ENCODE results near the gene HORMAD1.
"Not testable (repeated sequence)": the region's sequence is repeated elsewhere in the genome, so short reads cannot be mapped to it uniquely, and the experiment has no call there.

HORMAD1 gene

DNA sequence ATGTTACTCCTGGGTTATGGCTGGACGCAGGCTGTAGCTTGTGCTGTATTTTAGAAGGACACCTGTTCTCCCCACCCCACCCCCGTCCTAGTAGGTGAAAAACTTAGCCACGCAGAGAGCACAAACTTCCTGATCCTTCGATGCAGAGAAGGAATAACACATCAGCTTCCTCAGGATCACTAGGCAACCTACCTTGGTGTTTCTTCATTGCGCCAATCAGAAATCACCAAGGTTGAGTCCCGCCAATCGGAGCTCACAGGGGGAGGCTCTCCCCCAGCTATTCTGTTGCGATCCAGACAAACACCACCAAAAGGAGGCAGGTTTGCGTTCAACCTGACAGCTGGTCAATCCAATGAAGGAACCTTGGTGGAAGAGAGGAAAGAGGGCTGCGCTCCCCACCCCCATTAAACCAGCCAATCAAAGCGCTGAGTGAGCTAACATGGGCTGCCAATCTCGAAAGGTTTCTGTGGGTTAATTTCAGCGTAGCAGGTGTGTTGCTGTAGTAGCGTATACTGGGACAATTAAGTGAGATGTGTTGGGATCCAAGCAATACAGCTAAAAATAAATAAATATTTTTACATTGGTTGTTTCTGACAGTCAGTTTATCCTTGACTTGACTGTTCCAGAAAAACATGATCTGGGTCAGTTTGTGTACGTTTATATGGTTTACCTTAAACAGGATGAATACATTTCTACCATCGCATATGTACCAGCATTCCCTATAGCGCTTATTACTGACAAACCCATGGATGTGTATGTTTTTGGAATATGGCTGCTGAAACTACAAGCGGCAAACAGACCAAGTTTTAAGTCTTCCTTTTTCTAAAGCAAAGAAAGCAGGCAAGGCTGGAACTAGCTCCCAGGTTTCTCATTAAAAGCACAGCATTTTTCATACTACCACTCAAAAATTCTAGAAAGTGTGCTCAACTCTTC, 23.4 kb downstream of the HORMAD1 start, which contains the start of gene GOLPH3L:
Gene GOLPH3L (minus strand): TSS at position 160 of the 933 bp plus-strand sequence. CDS start 2,316 bp downstream, outside the sequence.
- DNase-seq (ENCODE audit: extremely low read depth in 1 of 2, low read depth in 1 of 2), result peak; percentile 67 to 76

GRCh38 chr1:150696590-150696989, 24.1 kb downstream of the HORMAD1 start:
- no peak for DNase-seq (ENCODE audit: extremely low read depth in 1 of 2, low read depth in 1 of 2)

DNA sequence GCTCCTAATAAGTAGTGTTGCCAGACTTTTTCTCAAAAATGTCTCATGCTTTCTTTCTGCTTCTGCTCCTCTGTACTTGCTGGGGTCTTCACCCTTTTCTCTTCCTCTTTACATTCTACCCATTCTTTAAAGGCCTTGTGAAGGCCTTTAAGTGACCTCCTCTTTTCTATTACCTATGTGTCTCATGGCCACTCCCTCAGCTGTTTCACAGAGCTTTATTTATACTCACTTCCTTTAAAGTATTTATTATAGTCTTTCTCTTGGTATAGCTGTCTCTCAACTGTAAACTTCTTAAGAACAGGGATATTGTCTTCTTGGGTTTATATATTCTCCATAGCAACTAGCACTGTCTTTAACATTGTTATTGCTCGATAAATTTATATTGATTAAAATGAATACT, 24.5 kb downstream of the HORMAD1 start:
- no peak for DNase-seq (ENCODE audit: extremely low read depth in 1 of 2, low read depth in 1 of 2)

DNA sequence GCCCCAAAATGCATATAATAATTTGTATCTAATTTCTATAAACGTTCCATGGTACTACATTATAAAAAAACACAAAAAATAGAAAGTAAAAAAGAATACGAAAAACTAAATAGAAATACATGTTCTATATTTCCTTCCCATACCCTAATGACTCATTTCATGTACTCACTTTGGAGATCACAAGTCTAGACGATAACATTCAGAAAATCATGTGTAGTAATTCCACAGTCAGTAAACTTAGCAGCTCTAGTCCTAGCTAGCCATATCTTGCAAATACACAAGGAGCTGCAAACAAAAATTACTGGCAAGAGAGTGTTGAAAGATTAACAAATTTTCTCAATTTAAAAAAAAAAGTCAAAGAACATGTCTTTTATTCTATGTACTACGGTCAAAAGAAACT, 25.1 kb downstream of the HORMAD1 start:
- DNase-seq (ENCODE audit: extremely low read depth in 1 of 2, low read depth in 1 of 2), result no peak

- DNase-seq (ENCODE audit: extremely low read depth in 1 of 2, low read depth in 1 of 2), result no peak
Measured at GRCh38 chr1:150692720-150693119, 28.0 kb downstream of the HORMAD1 start.

- DNase-seq (ENCODE audit: extremely low read depth in 1 of 2, low read depth in 1 of 2), result no peak
Measured at GRCh38 chr1:150688763-150689162, 31.9 kb downstream of the HORMAD1 start.

DNA sequence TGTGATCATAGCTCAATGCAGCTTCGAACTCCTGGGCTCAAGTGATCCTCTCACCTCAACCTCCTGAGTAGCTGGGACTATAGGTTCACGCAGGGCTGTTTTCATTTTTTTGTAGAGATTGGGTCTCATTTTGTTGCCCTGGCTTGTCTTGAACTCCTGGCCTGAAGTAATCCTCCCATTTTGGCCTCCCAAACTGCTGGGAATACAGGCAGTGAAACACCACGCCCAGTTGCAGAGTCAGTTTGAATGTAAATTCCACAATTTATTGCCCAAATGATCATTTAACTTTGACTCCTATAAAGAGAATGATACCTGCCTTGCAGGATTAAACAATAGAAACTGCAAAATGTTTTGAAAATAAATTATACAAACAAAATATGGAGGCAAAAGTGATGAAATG, 34.4 kb downstream of the HORMAD1 start:
- no peak for DNase-seq (ENCODE audit: extremely low read depth in 1 of 2, low read depth in 1 of 2)

- no peak for DNase-seq (ENCODE audit: extremely low read depth in 1 of 2, low read depth in 1 of 2)
Measured at GRCh38 chr1:150683914-150684313, 36.8 kb downstream of the HORMAD1 start.

DNA sequence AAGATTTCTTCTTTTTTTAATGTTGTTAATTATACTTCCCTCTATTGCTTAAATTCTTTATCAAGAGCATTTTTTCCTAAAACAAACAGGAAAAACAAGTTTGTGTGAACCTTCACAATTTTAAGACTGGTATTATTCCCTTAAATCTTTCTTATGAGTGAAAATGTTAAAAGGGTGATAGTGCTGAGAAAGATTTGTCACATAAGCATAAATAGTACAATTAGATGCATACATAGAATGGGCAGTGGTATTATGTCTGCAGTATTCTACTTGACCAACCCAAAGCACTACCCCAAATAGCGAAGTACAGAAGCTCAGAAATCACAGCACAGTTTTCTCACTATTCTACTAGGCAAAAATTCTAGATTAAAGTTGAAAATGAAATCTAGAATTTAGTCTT, 41.7 kb downstream of the HORMAD1 start:
- DNase-seq (ENCODE audit: extremely low read depth in 1 of 2, low read depth in 1 of 2), result no peak

- DNase-seq (ENCODE audit: extremely low read depth in 1 of 2, low read depth in 1 of 2), result no peak
Measured at GRCh38 chr1:150674881-150675280, 45.8 kb downstream of the HORMAD1 start.

GRCh38 chr1:150663321-150663720, 57.4 kb downstream of the HORMAD1 start:
- DNase-seq (ENCODE audit: extremely low read depth in 1 of 2, low read depth in 1 of 2), result no peak

DNA sequence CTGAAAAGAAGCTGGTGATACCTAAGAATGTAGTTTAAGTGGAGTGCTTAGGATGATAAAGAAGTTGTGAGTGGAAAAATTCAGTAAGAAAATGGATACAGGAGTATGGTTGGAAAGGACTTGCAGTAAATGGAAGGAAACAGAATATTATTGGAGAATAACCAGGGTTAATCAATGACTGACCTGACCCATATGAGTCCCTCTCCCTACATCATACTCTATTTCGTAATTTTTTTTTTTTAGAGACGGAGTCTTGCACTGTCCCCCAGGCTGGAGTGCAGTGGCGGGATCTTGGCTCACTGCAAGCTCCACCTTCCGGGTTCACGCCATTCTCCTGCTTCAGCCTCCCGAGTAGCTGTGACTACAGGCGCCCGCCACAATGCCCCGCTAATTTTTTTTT, 57.9 kb downstream of the HORMAD1 start:
- DNase-seq (ENCODE audit: extremely low read depth in 1 of 2, low read depth in 1 of 2), result no peak

GRCh38 chr1:150661156-150661555, 59.5 kb downstream of the HORMAD1 start:
- DNase-seq (ENCODE audit: extremely low read depth in 1 of 2, low read depth in 1 of 2), result no peak

GRCh38 chr1:150660584-150660983, 60.1 kb downstream of the HORMAD1 start:
- DNase-seq (ENCODE audit: extremely low read depth in 1 of 2, low read depth in 1 of 2), result no peak

- DNase-seq (ENCODE audit: extremely low read depth in 1 of 2, low read depth in 1 of 2), result not testable (repeated sequence)
Measured at GRCh38 chr1:150657064-150657463, 63.6 kb downstream of the HORMAD1 start.

DNA sequence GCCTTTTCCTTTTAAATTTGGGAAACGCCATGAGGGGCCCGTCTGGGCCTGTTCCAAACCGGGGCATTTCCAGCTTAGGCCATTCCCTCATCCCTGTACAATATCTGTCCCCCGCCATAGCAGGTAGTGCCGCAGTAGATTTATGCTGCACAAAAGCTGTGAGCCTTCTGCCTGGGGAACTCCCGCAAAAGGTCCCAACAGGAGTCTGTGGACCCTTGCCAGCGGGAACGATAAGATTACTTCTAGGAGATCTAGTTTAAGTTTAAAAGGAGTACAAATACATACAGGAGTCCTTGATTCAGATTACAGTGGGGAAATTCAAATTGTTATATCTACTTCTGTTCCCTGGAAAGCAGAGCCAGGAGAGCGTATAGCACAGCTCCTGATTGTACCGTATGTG, 66.1 kb downstream of the HORMAD1 start:
- DNase-seq (ENCODE audit: extremely low read depth in 1 of 2, low read depth in 1 of 2), result not testable (repeated sequence)

- DNase-seq (ENCODE audit: extremely low read depth in 1 of 2, low read depth in 1 of 2), result no peak
Measured at GRCh38 chr1:150650193-150650592, 70.5 kb downstream of the HORMAD1 start.

DNA sequence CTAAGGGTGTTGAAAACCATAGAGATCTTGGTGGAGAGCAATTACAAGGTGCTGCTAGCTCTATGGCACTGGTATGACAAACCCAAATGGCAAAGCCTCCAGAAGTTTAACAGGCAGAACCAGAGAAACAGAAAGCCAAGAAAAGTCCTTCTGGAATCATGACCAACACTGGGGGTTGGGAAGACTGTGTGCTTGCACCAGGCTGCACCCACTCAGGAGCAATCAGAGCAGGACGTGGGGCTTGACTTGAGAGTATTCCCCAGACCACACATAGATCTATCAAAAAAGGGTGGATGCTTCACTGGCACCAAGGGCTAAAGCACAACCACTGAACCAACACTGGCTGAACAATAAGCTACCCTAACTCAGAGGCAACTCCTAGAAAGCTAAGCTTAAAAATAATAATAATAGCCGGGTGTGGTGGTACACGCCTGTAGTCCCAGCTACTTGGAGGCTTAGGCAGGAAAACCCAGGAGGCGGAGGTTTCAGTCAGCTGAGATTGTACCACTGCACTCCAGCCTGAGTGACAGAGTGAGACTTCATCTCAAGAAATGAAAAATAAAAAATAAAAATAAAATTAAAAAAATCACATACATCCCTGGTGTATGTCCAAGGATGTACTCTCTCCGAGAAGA, 71.1 kb downstream of the HORMAD1 start:
- DNase-seq (ENCODE audit: extremely low read depth in 1 of 2, low read depth in 1 of 2), result no peak
